Measurements from ENCODE around the gene PCMT1.
"Not testable (repeated sequence)": the region's sequence is repeated elsewhere in the genome, so short reads cannot be mapped to it uniquely, and the experiment has no call there.

Gene PCMT1

DNA sequence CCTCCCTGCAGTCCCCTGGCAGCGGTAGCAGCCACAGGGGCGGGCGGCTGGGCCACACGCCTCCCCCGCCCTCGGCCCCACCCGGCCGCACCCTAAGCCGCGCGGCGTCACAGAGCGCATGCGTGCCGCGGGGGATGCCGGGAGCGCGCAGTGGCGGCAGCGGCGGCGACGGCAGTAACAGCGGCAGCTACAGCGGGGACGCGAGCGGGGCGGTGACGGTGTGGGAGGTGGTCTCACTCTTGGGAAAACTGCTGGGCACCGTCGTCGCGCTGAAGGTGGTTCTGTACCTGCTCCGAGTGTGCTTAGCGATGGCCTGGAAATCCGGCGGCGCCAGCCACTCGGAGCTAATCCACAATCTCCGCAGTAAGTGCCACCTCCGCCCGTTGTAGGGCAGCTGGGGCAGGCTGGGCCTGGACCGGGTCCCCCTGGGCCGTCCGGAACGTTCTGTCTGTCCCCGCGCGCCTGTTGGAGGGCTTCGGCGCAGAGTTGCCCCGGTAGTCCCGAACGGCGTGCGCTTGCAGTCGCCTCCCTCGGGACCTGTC is at the start of gene PCMT1:
Gene PCMT1, plus strand, starts transcription at position 148 of the 542 bp plus-strand sequence. Its CDS starts 161 bp downstream, at position 309.
- peak; percentile 92 to 93 for DNase-seq (ENCODE audit: low read depth in 2 of 2)

DNA sequence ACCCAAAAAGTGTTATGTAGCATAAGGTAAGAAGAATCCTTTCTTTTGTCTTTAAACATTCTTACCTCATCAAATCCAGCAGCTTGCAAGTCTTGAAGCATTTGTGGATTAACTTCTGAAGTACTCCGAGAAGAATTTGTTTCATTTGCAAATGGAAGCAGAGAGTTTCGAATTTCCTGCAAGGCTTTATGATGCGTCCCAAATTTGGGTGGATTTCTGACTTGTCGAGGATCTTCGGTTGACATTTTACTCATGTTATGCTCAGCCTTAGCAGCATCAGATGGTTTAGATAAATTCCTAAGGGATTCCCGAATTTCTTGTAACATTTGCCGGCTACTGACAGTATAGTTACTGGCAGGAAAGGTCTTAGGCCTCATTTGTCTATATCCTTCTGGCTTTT is 47.8 kb upstream of the PCMT1 start:
- no peak for DNase-seq (ENCODE audit: low read depth in 2 of 2)

DNA sequence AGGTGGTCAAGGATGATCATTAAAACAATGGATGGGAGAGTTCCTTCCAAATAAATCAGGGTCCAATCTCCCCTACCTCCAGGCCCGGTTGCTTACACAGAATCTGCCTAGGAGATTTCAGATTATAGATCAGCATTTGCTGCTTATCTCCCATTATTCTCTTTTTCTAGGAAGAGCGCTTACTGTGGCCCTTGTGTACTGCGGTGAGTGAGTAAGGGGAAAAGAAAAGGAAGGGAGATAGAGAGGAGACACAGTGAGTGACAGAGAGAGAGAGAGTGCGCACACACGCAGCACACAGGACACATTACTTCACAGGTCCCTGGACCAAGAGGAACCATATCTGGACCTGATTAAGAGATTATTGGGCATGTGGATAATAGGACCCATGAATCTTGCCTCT is 37.8 kb upstream of the PCMT1 start:
- no peak for DNase-seq (ENCODE audit: low read depth in 2 of 2)

DNA sequence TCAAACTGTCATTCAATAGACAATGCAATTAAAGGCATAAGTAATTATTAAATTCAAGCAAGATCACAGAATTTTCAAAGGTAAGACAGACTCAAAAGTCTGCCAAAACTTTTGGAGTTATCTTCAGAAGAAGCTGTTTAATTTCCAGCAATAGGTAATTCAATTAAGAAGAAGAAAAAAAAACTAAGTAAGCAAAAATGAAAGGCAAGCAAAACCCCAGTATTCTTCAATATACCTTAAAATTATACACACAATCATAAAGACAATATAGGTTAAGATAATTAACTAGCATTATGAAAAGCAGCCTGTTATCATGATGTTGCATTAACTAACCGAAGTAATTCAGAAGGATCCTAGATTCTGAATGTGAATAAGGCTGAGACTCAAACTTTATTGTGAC is 35.1 kb upstream of the PCMT1 start:
- no peak for DNase-seq (ENCODE audit: low read depth in 2 of 2)

DNA sequence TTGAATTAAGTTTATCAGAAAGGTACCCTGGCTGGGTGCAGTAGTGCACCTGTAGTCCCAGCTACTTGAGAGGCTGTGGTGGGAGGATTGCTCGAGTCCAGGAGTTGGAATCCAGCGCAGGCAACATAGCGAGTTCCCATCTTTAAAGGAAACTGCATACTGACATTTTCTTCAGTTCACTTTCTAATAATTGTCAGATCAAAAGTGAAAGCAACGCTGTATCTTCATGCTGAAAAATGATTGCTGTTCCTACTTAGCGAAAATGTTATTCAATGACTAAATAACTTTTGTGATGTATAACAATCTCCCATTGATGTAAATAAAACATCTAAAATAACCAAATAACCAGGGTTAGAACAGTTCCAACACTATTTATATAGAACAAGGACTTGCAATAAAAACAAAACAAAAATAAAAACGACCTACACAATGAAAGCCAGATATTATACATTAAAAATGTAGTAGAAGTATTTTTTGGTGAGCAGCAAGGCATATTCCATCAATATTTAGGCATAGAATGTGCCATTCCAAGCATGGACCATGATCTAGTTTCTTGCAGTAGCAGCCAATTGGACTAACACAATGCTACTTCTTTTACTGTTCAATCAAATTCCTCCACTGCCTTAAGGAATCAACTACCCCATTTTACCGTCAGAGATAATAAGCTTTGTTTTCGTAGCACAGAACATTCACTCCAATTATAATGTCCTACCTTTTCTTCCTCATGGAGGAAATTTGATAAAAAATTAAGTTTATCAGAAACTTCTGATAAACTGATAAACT is 33.2 kb upstream of the PCMT1 start:
- no peak for DNase-seq (ENCODE audit: low read depth in 2 of 2)

DNA sequence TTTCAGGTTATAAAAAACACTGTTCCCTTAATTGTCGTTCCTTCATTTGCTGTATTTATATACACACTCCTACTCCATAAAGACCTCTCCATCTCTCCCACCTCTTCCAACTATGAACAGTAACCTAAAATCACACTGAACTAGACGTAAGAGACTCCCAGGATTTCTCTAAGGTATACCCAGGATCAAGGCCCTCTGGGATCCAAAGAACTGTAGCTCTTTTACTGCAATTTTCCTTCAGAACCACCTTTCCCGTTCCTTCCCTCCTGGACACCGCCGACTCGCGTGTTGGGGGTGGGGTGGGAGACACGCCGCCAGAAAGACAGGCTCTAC is 32.3 kb upstream of the PCMT1 start:
- no peak for DNase-seq (ENCODE audit: low read depth in 2 of 2)

DNA sequence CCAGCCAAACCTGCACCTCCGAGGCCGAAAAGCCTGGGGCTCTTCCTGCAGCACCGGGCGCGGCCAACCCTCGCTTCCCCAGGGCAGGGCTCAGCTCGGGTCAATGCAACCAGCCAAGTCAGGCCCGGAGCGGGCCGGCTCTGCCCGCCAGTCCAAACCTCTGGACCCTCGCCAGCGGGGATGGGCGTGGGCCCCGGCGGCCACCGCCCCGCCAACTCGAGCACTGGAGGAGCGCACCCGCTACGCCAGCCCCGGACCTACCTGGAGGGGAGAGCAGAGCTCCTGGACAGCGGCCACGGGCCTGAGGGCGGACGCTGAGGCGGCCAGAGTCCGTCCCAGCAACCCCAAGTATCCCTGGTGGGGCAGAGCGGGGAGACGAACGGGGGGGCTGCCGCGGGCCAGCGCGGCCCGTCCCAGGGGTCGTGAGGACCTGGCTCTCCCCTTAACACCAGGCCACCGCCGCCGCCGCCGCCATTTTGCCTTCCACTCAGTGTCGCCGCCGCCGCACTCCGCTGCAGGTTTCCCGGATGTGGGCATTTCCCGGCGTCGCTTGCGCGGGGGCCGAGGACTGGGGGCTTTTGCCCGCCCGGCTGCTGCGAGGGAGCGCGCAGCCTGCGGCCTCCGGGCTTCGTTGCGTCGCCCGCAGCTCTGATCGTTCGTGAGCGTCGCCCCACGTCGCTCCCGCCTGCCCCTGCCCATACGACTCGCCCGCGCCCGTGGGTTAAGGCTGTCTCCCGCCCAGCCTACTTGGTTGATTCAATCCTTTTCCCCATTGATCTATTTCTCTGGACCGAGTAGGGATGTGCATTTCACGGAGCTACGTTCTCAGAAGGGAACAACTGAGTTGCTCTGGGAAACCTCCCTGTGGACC is 31.7 kb upstream of the PCMT1 start, which contains the start of gene LATS1:
Gene LATS1, minus strand, starts transcription at position 514 of the 871 bp plus-strand sequence. CDS start 15,975 bp downstream, outside the sequence.
- peak; percentile 86 to 91 for DNase-seq (ENCODE audit: low read depth in 2 of 2)

DNA sequence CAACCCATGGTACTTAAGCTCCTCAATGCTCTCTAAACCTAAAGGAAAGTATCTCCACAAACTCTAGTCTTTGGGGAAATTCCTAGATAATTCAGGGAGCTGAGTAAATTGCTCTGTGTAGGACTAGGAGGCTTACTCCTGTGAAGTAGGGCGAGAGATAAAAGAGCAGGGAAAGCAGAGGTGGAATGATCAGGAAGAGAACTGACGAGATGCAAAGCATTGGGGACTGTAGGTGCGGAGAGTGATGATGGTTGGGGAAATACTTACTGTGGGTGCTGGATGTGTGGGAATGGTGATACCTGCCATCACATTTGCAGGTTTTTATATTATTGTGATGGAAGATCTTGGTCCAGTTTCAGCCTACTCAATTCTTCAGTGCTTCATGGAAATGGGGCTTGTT is 30.0 kb upstream of the PCMT1 start:
- DNase-seq (ENCODE audit: low read depth in 2 of 2) = no peak

DNA sequence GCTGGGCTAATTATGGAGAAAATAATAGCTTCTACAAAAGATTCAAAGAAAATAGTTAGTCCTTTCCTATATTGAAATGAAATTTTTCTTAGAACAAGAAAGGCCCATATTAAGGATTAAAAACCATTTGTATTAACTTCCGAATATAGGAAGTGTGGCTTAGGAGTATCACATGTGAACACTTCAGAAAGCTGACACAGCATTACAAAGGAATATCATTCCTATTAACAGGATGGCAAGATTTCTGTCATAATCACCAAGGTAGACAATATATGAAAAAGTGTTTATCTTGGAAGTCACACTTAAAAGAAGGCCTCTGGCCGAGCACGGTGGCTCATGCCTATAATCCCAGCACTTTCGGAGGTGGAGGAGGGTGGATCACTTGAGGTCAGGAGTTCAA is 26.3 kb upstream of the PCMT1 start:
- no peak for DNase-seq (ENCODE audit: low read depth in 2 of 2)

DNA sequence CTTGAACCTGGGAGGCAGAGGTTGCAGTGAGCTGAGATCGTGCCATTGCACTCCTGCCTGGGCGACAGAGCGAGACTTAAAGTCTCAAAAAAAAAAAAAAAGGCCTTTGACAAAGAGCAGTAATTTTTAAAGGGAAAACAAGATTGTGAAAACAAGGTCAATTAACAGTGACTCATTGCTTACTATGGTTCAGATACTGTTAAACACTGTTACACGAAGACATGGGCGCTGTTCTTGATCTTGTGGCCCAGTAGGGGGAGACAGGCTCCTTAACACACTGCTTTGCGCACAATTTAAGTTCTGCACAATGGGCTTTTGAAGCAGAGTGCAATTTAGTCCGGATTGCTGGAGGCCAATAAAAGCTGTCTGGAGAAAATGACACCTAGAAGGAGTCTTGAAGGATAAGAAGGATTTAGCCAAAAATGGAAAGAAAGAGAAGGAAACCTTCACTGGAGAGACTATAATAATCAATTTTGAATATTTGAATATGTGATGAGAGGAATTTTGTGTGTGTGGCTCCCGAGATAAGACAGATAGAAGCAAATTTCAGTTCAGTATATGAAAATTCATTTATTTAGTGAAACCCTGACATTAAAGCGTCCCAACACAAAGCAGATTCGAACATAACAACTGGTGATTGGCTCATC is 25.6 kb upstream of the PCMT1 start:
- DNase-seq (ENCODE audit: low read depth in 2 of 2) = peak in 1 of 2 donors; percentile 10

DNA sequence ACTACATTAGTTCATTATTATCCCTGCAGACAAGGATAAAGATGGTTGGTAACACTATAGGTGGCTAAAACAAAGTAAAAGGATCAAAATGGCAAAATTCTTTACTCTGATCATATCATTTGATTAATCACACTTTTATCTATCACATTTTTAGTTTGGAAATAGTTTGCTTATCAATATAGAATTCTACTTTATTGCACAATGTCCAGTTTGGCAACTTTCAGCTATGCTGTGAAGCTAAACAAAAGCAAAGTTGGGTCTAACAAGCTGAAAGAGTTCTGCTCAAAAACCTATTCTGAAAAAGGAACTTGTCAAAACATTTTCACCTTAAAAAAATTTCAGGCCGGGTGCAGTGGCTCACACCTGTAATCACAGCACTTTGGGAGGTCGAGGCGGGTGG is 23.8 kb upstream of the PCMT1 start:
- no peak for DNase-seq (ENCODE audit: low read depth in 2 of 2)

DNA sequence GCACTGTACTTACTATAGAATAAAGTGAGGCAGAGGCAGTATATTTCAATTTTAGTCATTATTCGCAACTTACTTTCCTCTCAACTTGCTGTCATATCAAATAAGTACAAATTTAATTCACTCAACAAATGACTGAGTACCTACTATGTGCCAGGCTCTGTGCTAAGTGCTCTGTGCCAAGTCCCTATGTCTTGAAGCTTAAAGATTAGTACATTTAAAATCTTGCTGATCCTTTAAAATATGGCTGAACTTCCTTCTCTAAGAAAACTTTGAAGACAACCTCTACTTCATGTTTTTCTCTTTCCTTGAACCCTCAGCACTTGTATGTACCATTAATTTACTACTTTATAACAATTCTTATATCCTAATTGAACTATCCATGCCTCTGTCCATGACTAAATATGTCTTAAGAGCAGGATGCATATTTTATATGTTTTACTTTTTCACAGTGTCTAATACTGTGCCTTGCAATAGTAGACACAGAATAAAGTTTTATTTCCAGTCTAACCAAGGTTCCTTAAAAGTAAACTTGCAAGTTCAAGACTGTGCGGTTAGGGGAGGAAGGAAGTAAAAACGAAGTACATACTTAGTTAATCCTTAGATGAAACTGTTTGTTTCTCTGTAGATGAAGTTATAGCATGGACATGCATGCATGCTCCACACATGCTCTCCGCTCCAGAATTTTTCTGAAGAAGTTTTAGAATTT is 21.6 kb upstream of the PCMT1 start:
- DNase-seq (ENCODE audit: low read depth in 2 of 2) = no peak

DNA sequence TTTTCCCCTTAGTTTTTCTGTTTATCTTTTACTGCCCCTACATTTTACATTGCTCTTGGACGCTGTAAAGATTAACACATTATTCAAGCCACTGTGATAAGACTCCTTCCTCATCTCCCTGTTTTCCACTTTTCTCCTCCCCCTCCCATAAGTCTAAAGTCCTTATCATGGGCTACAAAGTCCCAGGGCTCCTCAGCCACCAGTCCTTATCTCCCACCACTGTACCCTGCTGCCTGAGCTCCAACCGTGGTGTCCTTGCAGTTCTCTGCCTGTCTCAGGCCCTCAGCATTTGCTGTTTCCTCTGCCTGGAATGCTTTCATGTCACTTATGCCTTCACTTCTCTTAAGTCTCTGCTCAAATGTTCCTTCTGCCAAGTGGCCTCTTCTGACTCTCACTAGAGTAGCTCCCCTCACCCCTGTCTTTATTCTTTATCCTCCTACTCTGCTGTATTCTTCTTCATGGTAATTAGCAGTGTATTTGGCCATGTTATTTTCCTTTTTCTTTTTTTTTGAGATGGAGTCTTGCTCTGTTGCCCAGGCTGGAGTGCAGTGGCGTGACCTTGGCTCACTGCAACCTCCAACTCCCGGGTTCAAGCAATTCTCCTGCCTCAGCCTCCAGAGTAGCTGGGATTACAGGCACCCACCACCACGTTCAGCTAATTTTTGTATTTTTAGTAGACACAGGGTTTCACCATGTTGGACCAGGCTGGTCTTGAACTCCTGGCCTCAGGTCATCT is 20.9 kb upstream of the PCMT1 start:
- DNase-seq (ENCODE audit: low read depth in 2 of 2) = no peak

DNA sequence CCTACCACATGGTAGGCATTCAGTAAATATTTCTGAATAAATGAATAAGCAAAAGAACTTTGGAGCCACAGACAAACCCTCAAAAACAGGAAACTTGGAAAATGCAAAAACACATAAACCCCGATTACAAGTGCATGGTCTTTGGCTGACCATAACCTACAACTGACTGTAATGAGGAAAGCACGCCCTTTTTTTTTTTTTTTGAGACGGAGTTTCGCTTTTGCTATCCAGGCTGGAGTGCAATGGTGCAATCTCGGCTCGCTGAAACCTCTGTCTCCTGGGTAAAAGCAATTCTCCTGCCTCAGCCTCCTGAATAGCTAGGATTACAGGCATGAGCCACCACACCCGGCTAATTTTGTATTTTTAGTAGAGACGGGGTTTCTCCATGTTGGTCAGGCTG is 19.7 kb upstream of the PCMT1 start:
- no peak for DNase-seq (ENCODE audit: low read depth in 2 of 2)

DNA sequence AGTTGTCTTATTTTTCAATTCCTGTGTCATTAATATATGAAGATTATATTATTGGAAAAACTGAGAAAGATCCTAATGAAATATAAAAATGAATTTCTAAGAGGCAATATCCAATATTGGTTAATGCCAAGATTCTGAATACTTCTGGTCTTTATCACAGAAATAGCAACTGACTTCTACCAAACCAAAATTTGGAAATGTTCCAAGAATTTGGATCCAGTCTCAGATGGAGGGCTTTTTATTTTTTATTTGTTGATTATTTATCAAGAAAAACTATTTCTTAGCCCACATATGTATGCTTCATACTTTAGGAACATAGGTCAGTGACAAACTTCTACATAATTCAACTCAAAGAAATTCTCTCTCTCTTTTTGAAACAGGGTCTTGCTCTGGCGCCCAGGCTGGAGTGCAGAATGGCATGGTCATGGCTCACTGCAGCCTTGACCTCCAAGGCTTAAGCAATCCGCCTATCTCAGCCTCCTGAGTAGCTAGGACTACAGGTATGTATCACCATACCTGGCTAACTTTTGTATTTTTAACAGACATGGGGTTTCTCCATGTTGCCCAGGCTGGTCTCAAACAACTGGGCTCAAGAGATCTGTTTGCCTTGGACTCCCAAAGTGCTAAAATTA is 16.3 kb upstream of the PCMT1 start:
- no peak for DNase-seq (ENCODE audit: low read depth in 2 of 2)

DNA sequence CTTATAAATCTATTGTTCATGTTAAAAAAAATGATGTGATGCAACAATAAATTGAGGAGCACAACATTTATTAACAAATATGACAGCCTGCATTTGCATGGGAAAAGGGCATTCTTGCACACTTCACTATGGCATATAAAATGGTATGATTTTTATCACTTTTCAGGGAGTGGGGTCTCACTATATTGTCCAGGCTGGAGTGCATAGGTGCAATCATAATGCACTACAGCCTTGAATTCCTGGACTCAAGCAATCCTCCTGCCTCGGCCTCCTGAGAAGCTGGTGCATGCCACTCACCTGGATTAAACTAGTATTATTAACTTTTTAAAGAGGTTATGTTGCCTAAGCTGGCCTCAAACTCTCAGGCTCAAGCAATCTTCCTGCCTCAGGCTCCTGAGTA is 14.6 kb upstream of the PCMT1 start:
- no peak for DNase-seq (ENCODE audit: low read depth in 2 of 2)

DNA sequence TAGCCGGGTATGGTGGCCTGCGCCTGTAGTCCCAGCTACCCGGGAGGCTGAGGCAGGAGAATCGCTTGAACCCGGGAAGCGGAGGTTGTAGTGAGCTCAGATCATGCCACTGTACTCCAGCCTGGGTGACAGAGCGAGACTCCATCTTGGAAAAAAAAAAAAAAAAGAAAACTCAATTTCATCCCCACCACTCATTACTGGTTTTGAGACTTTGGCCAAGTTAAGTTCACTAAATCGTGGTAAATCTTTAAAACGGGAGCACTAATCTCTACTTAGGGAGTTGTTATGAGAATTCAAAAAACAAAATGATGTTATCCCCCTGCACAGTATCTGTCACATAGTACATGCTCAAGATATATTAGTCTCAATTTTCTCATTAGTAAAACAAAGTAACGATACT is 4.3 kb upstream of the PCMT1 start:
- DNase-seq (ENCODE audit: low read depth in 2 of 2) = not testable (repeated sequence)

DNA sequence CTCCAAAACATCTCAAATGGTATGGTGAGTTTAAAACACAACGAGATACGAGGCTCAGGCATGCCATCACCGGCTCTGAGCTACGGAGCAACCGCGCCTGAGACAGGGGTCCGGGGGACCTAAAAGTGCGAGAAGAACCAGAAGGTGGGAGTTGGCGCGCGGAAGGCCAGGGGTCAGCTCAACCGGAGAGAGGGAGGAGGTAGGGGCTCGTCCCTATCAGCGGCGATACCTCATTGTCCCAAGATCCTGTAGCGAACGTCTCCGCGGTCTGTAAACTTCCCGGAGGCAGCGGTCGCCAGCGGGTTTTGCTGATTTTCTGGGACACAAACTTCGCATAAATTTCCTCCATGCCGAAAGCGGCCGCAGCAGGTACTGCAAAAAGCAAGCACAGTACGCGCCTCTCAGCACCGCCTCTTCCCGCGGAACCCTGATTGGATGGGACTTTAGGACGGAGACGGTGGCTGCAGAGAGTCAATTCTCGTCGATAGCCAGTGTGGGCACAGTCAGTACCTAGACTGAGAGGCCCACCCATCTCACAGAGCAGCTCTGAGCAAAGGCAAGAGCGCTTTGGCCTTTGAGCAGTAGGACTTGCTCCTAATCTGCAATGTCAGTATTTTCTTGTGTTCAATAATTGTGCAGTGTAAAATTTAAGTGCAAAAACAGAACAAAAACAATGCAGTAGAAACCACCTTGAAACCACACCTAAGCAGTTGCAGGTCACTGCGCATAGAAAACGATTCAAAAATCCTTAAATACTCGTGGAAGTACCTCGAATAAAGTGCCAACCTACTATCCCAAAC is 3.2 kb upstream of the PCMT1 start, which contains the start of gene NUP43:
Gene NUP43, minus strand, starts transcription at position 383 of the 800 bp plus-strand sequence. Its CDS starts 34 bp downstream, at position 349.
- peak; percentile 88 to 89 for DNase-seq (ENCODE audit: low read depth in 2 of 2)

DNA sequence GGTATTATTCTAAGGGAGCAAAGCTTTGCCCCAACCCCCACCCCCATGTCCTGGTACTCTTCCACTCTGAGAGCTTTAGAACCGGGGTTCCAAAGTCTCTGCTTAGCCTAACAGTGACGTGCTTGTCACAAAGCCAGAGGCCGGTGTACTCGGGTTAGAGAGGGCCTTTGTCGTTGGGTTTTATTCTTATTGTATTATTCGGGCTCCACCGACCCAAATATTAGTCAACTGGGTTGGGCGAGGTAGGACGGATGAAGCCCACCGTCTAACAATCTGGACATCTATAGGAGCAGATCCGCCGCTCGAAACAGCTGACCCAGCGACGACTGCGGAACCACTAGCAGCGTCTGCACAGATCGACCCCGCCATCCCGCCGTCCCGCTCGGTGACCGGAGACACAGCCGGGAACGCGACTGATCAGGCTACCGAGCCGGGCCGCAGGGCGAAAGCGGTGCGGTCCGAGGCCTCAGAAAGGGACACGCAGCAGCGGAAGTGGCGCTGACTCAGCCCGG is 403 bp upstream of the PCMT1 start:
- not testable (repeated sequence) for DNase-seq (ENCODE audit: low read depth in 2 of 2)

All from stimulated activated CD8-positive, alpha-beta memory T cell treated with anti-CD3 and anti-CD28 coated beads, Interleukin-15, amount 100 ng/mL, for 48 hours (primary cell).